GM12878 (cell line): Measurements from ENCODE around the gene ARHGAP1. TPM values are rescaled to one million over a fixed set of nuclear protein-coding genes. Genes with fewer than 3 reads are reported as not detected.

Experiments used
- EGR1 ChIP-seq, 2 experiments: IDR thresholded peaks; 1 replicate in 1 of 2; 2 replicates in 1 of 2; pipeline ENCODE4 v1.6.1; 2011 to 2012; ENCODE audit warnings: low read depth in 2 of 2, low read length in 2 of 2, borderline replicate concordance in 1 of 2, mild to moderate bottlenecking in 1 of 2, moderate library complexity in 1 of 2
- POLR2AphosphoS5 ChIP-seq: IDR thresholded peaks from 2 replicates; pipeline ENCODE4 v1.6.1; 2011; ENCODE audit warnings: mild to moderate bottlenecking, low read length, inconsistent platforms
- SRF ChIP-seq, 2 experiments: IDR thresholded peaks; 2 replicates each; pipeline ENCODE4 v1.6.1; 2011; ENCODE audit warnings: low read depth in 2 of 2, low read length in 2 of 2, mild to moderate bottlenecking in 1 of 2, moderate library complexity in 1 of 2
- ZBED1 ChIP-seq: IDR thresholded peaks from 2 replicates; pipeline ENCODE4 v1.6.1; 2016; ENCODE audit warnings: borderline replicate concordance
- ZNF217 ChIP-seq: fragments of 450-650 bp; IDR thresholded peaks from 2 replicates; pipeline ENCODE4 v1.6.1; 2017; ENCODE audit warnings: antibody characterized with exemption, mild to moderate bottlenecking
- polyA plus RNA-seq, 11 experiments: library from polyadenylated mRNA; depleted of rRNA in 4 of 11; unstranded in 6 of 11; stranded (reverse) in 5 of 11; fragments of >200 nt; fragmentation: Nextera tagmentation in 4 of 11; fragmentation: Illumina TruSeq in 1 of 11; extraction: Ambion mirVana in 4 of 11; extraction: Trizol in 1 of 11; gene quantifications; 1 replicate in 1 of 11; 2 replicates in 10 of 11; pipeline versions ENCODE4 v1.2.1 to v1.2.3, GENCODE V29; 2011 to 2016; ENCODE audit warnings: inconsistent platforms in 2 of 11, missing spikeins in 2 of 11, low read depth in 1 of 11
- total RNA-seq, 4 experiments: library from RNA; depleted of rRNA in 3 of 4; stranded (reverse); fragments of >200 nt in 3 of 4; fragmentation: Illumina TruSeq in 1 of 4; extraction: Trizol in 1 of 4; gene quantifications; 2 replicates each; pipeline versions ENCODE4 v1.2.1 to v1.2.3, GENCODE V29; 2013 to 2021
- TF ChIP-seq, protein P1 (sequence below): fragments of 450-650 bp; formaldehyde crosslinking; IDR thresholded peaks from 2 replicates; pipeline ENCODE4 v1.5.0; 2022; ENCODE audit warnings: mild to moderate bottlenecking, missing genetic modification characterization
- TF ChIP-seq, protein P2 (sequence below): IDR thresholded peaks from 2 replicates; pipeline ENCODE4 v1.6.1; 2012; ENCODE audit warnings: low read depth, low read length, improper control_type of control experiment
- TF ChIP-seq, protein P3 (sequence below): fragments of 450-650 bp; formaldehyde crosslinking; IDR thresholded peaks from 2 replicates; pipeline ENCODE4 v1.4.0; 2020; ENCODE audit warnings: mild to moderate bottlenecking, moderate library complexity

The ARHGAP1 gene
- total and polyA plus RNA-seq, 10 of the 15 experiments (the other 5 are each of a cell fraction or from before 2014, with no cell fraction given), result 4.3 to 45.5 (median 23.2) TPM

DNA sequence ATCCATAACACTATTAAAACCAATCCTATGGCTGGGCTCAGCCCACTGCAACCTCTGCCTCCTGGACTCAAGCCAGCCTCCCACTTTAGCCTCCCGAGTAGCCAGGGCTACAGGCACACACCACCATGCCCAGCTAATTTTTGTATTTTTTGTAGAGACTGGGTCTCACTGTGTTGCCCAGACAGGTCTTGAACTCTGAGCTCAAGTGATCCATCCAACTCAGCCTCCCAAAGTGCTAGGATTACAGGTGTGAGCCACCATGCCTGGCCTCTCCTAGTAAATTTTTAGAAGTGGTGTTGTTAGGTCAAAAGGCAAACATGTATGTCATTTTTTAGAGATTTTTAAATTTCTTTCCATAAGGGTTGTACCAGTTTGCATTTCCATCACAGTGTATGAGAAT is 32.8 kb upstream of the ARHGAP1 start (continued):
- TF ChIP-seq ZBED1, result no peak
- TF ChIP-seq, protein P1, sequence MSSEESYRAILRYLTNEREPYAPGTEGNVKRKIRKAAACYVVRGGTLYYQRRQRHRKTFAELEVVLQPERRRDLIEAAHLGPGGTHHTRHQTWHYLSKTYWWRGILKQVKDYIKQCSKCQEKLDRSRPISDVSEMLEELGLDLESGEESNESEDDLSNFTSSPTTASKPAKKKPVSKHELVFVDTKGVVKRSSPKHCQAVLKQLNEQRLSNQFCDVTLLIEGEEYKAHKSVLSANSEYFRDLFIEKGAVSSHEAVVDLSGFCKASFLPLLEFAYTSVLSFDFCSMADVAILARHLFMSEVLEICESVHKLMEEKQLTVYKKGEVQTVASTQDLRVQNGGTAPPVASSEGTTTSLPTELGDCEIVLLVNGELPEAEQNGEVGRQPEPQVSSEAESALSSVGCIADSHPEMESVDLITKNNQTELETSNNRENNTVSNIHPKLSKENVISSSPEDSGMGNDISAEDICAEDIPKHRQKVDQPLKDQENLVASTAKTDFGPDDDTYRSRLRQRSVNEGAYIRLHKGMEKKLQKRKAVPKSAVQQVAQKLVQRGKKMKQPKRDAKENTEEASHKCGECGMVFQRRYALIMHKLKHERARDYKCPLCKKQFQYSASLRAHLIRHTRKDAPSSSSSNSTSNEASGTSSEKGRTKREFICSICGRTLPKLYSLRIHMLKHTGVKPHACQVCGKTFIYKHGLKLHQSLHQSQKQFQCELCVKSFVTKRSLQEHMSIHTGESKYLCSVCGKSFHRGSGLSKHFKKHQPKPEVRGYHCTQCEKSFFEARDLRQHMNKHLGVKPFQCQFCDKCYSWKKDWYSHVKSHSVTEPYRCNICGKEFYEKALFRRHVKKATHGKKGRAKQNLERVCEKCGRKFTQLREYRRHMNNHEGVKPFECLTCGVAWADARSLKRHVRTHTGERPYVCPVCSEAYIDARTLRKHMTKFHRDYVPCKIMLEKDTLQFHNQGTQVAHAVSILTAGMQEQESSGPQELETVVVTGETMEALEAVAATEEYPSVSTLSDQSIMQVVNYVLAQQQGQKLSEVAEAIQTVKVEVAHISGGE (CRISPR knock-in tag), result no peak
- no peak for TF ChIP-seq EGR1 (IDR thresholded peaks at IDR 0.05; ENCODE audit: borderline replicate concordance in 1 of 2, low read depth in 2 of 2, low read length in 2 of 2)
- TF ChIP-seq, protein P2, sequence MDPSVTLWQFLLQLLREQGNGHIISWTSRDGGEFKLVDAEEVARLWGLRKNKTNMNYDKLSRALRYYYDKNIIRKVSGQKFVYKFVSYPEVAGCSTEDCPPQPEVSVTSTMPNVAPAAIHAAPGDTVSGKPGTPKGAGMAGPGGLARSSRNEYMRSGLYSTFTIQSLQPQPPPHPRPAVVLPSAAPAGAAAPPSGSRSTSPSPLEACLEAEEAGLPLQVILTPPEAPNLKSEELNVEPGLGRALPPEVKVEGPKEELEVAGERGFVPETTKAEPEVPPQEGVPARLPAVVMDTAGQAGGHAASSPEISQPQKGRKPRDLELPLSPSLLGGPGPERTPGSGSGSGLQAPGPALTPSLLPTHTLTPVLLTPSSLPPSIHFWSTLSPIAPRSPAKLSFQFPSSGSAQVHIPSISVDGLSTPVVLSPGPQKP, result no peak
- no peak for TF ChIP-seq ZNF217
- TF ChIP-seq POLR2AphosphoS5, result no peak
- no peak for TF ChIP-seq SRF (IDR thresholded peaks at IDR 0.05; ENCODE audit: low read depth in 2 of 2, low read length in 2 of 2)
- TF ChIP-seq, protein P3, sequence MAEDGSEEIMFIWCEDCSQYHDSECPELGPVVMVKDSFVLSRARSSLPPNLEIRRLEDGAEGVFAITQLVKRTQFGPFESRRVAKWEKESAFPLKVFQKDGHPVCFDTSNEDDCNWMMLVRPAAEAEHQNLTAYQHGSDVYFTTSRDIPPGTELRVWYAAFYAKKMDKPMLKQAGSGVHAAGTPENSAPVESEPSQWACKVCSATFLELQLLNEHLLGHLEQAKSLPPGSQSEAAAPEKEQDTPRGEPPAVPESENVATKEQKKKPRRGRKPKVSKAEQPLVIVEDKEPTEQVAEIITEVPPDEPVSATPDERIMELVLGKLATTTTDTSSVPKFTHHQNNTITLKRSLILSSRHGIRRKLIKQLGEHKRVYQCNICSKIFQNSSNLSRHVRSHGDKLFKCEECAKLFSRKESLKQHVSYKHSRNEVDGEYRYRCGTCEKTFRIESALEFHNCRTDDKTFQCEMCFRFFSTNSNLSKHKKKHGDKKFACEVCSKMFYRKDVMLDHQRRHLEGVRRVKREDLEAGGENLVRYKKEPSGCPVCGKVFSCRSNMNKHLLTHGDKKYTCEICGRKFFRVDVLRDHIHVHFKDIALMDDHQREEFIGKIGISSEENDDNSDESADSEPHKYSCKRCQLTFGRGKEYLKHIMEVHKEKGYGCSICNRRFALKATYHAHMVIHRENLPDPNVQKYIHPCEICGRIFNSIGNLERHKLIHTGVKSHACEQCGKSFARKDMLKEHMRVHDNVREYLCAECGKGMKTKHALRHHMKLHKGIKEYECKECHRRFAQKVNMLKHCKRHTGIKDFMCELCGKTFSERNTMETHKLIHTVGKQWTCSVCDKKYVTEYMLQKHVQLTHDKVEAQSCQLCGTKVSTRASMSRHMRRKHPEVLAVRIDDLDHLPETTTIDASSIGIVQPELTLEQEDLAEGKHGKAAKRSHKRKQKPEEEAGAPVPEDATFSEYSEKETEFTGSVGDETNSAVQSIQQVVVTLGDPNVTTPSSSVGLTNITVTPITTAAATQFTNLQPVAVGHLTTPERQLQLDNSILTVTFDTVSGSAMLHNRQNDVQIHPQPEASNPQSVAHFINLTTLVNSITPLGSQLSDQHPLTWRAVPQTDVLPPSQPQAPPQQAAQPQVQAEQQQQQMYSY (CRISPR knock-in tag), result no peak
